Measurements from ENCODE around the gene ZNF280D.
A peak's percentile ranks its signal among the peaks of the same experiment; 100 is the strongest.
"Not testable (repeated sequence)": the region's sequence is repeated elsewhere in the genome, so short reads cannot be mapped to it uniquely, and the experiment has no call there.

ZNF280D gene

GRCh38 chr15:56715220-56715619 is 18.1 kb downstream of the ZNF280D start:
- no peak for DNase-seq

GRCh38 chr15:56709502-56709901 is 23.8 kb downstream of the ZNF280D start:
- not testable (repeated sequence) for DNase-seq

GRCh38 chr15:56699743-56700142 is 33.6 kb downstream of the ZNF280D start:
- no peak for DNase-seq

- DNase-seq = no peak
Measured at GRCh38 chr15:56698270-56698669, 35.0 kb downstream of the ZNF280D start.

- no peak for DNase-seq
Measured at GRCh38 chr15:56693761-56694160, 39.5 kb downstream of the ZNF280D start.

- no peak for DNase-seq
Measured at GRCh38 chr15:56690733-56691132, 42.6 kb downstream of the ZNF280D start.

- DNase-seq = no peak
Measured at GRCh38 chr15:56683908-56684307, 49.4 kb downstream of the ZNF280D start.

GRCh38 chr15:56681113-56681512 is 52.2 kb downstream of the ZNF280D start:
- no peak for DNase-seq

GRCh38 chr15:56679225-56679624 is 54.1 kb downstream of the ZNF280D start:
- DNase-seq = no peak

GRCh38 chr15:56678571-56678970 is 54.7 kb downstream of the ZNF280D start:
- no peak for DNase-seq

- DNase-seq = no peak
Measured at GRCh38 chr15:56677271-56677670, 56.0 kb downstream of the ZNF280D start.

GRCh38 chr15:56675930-56676329 is 57.4 kb downstream of the ZNF280D start:
- DNase-seq = no peak

- DNase-seq = no peak
Measured at GRCh38 chr15:56674857-56675256, 58.5 kb downstream of the ZNF280D start.

GRCh38 chr15:56672721-56673120 is 60.6 kb downstream of the ZNF280D start:
- no peak for DNase-seq

- DNase-seq = no peak
Measured at GRCh38 chr15:56667517-56667916, 65.8 kb downstream of the ZNF280D start.

- no peak for DNase-seq
Measured at GRCh38 chr15:56660943-56661342, 72.4 kb downstream of the ZNF280D start.

- DNase-seq = no peak
Measured at GRCh38 chr15:56659197-56659596, 74.1 kb downstream of the ZNF280D start.

GRCh38 chr15:56654624-56655023 is 78.7 kb downstream of the ZNF280D start:
- DNase-seq = no peak

GRCh38 chr15:56654216-56654615 is 79.1 kb downstream of the ZNF280D start:
- no peak for DNase-seq

- DNase-seq = no peak
Measured at GRCh38 chr15:56653787-56654186, 79.5 kb downstream of the ZNF280D start.

- peak; percentile 43 for DNase-seq
Measured at GRCh38 chr15:56653107-56653506, 80.2 kb downstream of the ZNF280D start.

- no peak for DNase-seq
Measured at GRCh38 chr15:56648311-56648710, 85.0 kb downstream of the ZNF280D start.

- DNase-seq = no peak
Measured at GRCh38 chr15:56640549-56640948, 92.8 kb downstream of the ZNF280D start.

GRCh38 chr15:56640127-56640526 is 93.2 kb downstream of the ZNF280D start:
- no peak for DNase-seq

- DNase-seq = no peak
Measured at GRCh38 chr15:56639631-56640030, 93.7 kb downstream of the ZNF280D start.

- DNase-seq = no peak
Measured at GRCh38 chr15:56631765-56632164, 101.5 kb downstream of the ZNF280D start.
